ENCODE measurements around the gene CFAP65.

GRCh38 chr2:219090436-219091299 is 49.4 kb upstream of the CFAP65 start:
- TF ChIP-seq POLR2A (IDR thresholded peaks at IDR 0.05; ENCODE audit: low read depth, low read length) (no peak), POLR2AphosphoS5 (IDR thresholded peaks at IDR 0.05; ENCODE audit: low read depth, low read length) (no peak), TAF1 (IDR thresholded peaks at IDR 0.05; ENCODE audit: low read depth, low read length) (no peak)
